ENCODE measurements around the gene USH2A. TPM values are rescaled to one million over a fixed set of nuclear protein-coding genes. Genes with fewer than 3 reads are reported as not detected.

USH2A gene
- total RNA-seq, 1 donor from 2014 or later: not detected

DNA sequence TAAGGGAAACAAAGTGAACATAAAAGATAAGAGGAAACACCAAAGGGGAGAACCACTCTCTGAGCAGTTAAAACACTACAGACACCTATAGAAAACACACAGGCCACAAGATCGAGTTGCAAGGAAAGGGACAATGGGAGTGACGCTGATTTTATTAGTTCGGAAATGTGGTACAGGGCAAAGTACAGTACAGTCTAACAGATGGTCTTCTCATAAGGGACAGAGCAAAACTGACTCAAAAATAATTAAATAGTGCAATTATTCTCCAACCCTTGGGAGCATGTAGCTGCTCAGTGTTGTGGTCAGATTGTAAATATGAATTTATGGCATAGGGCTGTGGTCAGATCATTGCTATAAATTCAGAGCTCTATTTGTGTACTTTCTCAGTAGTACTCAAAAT is 352.0 kb downstream of the USH2A start:
- no peak for DNase-seq
- intact Hi-C loops (cut with DNase I): no loop called here
- TF ChIP-seq, protein P1, sequence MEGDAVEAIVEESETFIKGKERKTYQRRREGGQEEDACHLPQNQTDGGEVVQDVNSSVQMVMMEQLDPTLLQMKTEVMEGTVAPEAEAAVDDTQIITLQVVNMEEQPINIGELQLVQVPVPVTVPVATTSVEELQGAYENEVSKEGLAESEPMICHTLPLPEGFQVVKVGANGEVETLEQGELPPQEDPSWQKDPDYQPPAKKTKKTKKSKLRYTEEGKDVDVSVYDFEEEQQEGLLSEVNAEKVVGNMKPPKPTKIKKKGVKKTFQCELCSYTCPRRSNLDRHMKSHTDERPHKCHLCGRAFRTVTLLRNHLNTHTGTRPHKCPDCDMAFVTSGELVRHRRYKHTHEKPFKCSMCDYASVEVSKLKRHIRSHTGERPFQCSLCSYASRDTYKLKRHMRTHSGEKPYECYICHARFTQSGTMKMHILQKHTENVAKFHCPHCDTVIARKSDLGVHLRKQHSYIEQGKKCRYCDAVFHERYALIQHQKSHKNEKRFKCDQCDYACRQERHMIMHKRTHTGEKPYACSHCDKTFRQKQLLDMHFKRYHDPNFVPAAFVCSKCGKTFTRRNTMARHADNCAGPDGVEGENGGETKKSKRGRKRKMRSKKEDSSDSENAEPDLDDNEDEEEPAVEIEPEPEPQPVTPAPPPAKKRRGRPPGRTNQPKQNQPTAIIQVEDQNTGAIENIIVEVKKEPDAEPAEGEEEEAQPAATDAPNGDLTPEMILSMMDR (IDR thresholded peaks at IDR 0.05): no peak
- Histone ChIP-seq H3K4me1 (no peaks in the 10 kb centered on the region), H3K9me3 (no peaks in the 10 kb centered on the region), H3K27ac (no peak overlapping the region), H3K27me3 (ENCODE audit: low read depth) (no peaks in the 10 kb centered on the region), H3K36me3 (no peaks in the 10 kb centered on the region), H3K4me3 (no peak overlapping the region)
- ATAC-seq: no peak

DNA sequence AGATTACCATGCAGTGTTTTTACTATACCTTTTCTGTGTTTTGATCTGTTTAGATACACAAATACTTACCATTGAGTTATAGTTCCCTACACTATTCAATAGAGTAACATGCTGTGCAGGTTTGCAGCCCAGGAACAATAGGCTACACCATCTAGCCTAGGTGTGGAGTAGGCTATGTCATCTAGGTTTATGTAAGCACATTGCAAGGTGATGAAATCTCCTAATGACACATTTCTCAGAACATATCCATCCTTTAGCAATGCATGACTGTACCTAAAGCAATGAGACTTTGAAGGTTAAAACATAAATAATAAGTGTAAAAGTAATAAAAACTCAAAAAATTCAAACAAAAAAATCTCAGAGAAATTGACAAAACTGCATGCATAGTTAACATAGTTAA is 358.6 kb downstream of the USH2A start:
- Histone ChIP-seq H3K4me3 (no peak overlapping the region), H3K4me1 (no peaks in the 10 kb centered on the region), H3K27me3 (ENCODE audit: low read depth) (no peaks in the 10 kb centered on the region), H3K9me3 (no peaks in the 10 kb centered on the region), H3K36me3 (no peaks in the 10 kb centered on the region), H3K27ac (no peak overlapping the region)
- no peak for DNase-seq
- ATAC-seq: no peak
- TF ChIP-seq, protein P1 (IDR thresholded peaks at IDR 0.05): no peak
- intact Hi-C loops (cut with DNase I): no loop called here

DNA sequence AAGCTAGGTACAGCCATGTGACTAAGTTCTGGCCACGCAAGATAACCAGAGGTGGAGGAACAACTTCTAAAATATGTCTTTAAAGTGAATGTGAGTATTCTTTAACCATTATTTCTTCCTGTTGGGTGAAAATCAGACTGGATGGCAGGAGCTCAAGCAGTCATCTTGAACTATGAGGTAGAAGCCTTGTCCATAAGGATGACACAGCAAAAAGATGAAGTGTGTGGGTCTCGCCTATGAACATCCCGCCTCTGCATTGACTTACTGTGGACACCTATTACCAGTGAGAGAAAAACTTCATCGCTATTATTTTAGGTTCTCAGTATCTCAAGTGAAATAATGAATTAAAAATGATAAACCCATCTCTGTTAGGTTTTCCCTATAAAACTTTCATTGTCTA is 365.3 kb downstream of the USH2A start:
- H3K27ac ChIP-seq: no peak overlapping the region

DNA sequence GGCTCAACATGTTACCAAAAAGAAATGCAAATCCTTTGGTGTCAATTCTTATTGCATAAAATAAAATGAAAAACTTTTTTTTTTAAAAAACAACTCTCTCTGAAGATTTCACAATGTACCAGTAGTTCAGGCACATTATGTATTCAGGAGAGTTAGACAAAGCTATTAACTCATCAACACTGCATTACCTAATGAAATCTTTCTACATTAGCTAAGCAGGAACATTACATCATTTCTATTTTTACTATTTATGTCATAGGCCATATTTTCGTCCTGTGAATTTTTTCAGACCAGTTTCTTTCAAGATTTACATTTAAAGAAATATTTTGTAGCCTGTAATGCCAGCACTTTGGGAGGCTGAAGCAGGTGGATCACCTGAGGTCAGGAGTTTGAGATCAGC is 366.2 kb downstream of the USH2A start:
- TF ChIP-seq, protein P1 (IDR thresholded peaks at IDR 0.05): no peak
- Histone ChIP-seq H3K9me3 (no peaks in the 10 kb centered on the region), H3K4me3 (no peak overlapping the region), H3K27me3 (ENCODE audit: low read depth) (no peaks in the 10 kb centered on the region), H3K27ac (no peak overlapping the region), H3K36me3 (no peaks in the 10 kb centered on the region), H3K4me1 (no peaks in the 10 kb centered on the region)
- no peak for ATAC-seq
- DNase-seq: no peak
- intact Hi-C loops (cut with DNase I): no loop called here

More for the DNA sequence above, 365.3 kb downstream of the USH2A start:
- no peaks in the 10 kb centered on the region for H3K36me3 ChIP-seq
- DNase-seq: no peak
- H3K9me3 ChIP-seq: no peaks in the 10 kb centered on the region
- no peaks in the 10 kb centered on the region for H3K27me3 ChIP-seq (ENCODE audit: low read depth)
- H3K4me3 ChIP-seq: no peak overlapping the region
- no peak for ATAC-seq
- H3K4me1 ChIP-seq: no peaks in the 10 kb centered on the region
- intact Hi-C loops (cut with DNase I): no loop called here
- TF ChIP-seq, protein P1 (IDR thresholded peaks at IDR 0.05): no peak

DNA sequence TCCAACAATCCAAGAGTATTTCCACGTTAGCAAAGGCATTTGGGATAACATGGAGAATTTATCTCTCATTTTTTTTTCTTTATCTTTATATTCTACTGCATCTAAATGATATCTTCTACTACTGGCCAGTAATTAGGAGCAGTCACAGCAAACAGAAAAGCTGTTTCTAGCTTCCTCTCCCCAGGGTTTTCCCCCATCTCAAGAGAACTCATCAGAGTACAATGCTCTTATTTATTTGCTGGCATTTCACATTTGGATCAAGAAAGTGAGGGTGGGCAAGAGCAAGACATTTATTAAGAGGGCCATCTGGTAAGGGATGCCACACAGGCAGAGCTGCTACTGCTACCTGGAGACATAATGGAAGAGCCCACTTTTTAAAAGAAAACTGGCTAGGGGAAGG is 368.2 kb downstream of the USH2A start:
- DNase-seq (no peak), ATAC-seq (no peak)
- H3K27ac ChIP-seq: no peak overlapping the region
- H3K27me3 ChIP-seq (ENCODE audit: low read depth): no peaks in the 10 kb centered on the region
- no peaks in the 10 kb centered on the region for H3K36me3 ChIP-seq
- no peak overlapping the region for H3K4me3 ChIP-seq
- TF ChIP-seq, protein P1 (IDR thresholded peaks at IDR 0.05): no peak
- no peaks in the 10 kb centered on the region for H3K4me1 ChIP-seq
- intact Hi-C loops (cut with DNase I): no loop called here
- H3K9me3 ChIP-seq: no peaks in the 10 kb centered on the region

DNA sequence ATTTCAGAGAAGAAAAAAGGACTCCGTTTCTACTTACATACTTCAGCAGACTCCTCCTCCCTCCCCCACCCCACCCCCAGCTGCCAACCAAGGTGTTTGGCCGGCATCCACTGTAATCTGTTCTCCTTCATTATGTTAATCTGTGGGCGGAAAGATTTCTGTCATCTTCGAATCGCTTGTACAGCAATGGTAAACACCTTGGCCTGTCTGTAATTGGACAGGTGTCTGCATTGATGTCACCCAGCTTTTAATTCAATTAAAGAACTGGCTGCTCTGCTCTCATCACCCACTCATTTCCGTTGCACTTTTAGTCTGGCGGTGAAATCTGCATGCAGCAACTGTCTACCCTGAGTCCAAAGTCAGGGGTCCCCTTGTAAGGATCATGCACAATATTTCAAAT is 368.6 kb downstream of the USH2A start:
- intact Hi-C loops (cut with DNase I): no loop called here
- Histone ChIP-seq H3K4me1 (no peaks in the 10 kb centered on the region), H3K27ac (no peak overlapping the region)

More for the DNA sequence above, 368.6 kb downstream of the USH2A start:
- no peak overlapping the region for H3K4me3 ChIP-seq
- H3K9me3 ChIP-seq: no peaks in the 10 kb centered on the region
- no peaks in the 10 kb centered on the region for H3K27me3 ChIP-seq (ENCODE audit: low read depth)
- DNase-seq (no peak), ATAC-seq (no peak)
- H3K36me3 ChIP-seq: no peaks in the 10 kb centered on the region
- TF ChIP-seq, protein P1 (IDR thresholded peaks at IDR 0.05): no peak

All from lower lobe of right lung (tissue), 2 donors.